NOMO-1 (cell line): ENCODE data around the gene TXN.
A peak's percentile ranks its signal among the peaks of the same experiment; 100 is the strongest.

ENCODE experiments used
- DNase-seq, 2 experiments: peaks; one replicate each; lab custom pipeline; 2025; ENCODE audit not compliant: unreplicated experiment in 2 of 2; lab: John Stamatoyannopoulos, UW

Gene TXN

GRCh38 chr9:110256380-110257096 lies at the start of gene TXN:
Gene TXN, minus strand, starts transcription at chr9:110256507. Its CDS starts 72 bp downstream, at chr9:110256435.
- DNase-seq = peak; percentile 93 to 95

DNA sequence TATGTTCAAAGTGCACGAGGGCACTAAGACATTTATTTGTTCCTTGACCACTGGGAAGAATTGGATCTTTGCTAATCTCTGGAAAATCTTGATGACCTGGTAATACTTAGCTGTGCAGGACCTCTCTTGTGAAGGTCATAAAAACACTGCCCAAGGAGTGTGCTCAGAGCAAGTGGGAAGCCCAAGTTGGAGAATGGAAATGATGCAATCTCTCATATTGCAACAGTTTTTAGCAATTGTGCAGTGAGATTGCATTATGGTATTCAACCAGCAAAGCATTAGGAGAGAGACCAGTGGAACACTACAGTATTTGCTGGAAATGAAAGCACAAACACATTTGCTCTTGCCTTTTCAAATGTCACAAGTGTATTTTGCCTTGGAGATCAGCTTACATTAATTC lies 46.8 kb upstream of the TXN start:
- DNase-seq = peak; percentile 33 to 79

GRCh38 chr9:110298043-110298605 lies 41.8 kb upstream of the TXN start:
- no peak for DNase-seq

DNA sequence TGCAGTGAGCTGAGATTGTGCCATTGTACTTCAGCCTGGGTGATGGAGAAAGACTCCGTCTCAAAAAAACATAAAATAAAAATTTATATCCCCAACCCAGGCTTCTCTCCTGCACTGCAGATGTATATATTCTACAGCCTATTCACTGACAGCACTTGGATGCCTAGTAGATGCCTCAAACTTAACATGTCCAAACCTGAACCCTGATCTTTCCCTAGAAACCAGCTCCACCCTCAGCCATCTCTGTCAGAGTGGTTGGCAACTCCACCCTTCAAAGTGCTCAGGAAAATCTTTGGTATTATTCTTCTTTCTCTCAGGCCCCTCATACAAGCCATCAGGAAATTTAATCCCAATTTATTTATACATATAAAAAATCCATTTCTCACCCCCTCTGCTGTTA lies 36.9 kb upstream of the TXN start:
- no peak for DNase-seq

DNA sequence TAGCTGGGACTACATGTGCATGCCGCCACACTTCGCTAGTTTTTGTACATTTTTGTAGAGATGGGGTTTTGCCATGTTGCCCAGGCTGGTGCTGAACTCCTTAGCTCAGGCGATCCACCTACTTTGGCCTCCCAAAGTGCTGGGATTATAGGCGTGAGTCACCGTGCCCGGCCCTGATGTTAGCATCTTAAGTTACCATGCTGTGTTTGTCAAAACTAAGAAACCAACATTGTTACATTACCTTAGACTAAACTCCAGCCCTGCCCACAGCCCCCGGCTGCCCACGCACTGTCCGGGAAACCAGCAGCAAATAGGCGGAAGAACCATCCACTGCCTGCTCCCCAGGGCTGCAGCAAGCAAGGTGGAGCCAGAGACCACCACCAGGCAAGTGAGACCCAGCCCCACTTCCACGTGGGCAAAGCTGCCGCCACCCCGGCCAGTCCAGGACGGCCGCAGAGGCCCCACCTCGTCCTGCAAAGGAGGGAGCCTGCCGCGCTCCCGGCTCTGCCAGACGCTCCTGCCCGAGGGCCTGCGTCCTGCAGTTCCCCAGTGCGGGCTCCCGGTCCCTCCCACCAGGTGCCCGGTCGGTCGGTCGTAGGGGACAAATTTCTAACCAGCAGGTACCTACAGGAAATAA lies 35.7 kb upstream of the TXN start:
- no peak for DNase-seq

DNA sequence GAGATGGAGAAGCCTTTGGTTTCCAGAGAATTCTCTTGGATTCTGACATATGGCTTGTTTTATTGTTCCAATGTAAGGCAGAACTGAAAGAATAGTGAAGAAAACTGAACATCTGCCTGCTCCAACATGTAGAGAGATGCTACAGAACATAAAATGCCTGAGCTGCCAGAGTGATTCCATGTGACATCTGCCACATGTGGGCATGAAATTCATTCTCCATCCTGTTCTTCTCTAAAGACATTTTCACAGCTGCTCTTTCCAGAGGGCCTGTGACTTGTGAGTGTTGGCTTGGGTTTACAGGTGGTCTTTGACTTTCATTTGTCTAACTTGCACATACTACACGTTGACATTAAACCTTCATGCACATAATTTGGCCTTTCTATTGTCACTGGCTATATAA lies 33.7 kb upstream of the TXN start:
- no peak for DNase-seq

DNA sequence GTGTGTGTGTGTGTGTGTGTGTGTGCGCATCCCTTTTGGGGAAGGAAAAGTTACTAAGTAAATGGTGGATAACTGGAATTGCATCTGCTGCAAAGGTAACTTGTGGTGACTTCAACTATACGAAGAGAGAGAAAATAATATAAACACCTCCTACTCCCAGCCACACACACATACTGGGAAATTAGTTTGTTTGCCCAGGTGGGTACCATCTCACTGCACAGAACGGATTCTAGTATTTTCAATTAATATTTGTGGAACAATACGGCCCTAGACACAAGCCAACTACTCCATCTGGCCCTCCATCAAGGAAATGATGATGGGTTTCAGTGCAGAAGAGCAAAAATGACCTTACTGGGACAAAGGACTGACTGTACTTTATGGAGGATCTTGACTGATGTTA lies 32.2 kb upstream of the TXN start:
- no peak for DNase-seq

GRCh38 chr9:110287289-110287680 lies 31.0 kb upstream of the TXN start:
- no peak for DNase-seq

GRCh38 chr9:110284211-110284844 lies 28.0 kb upstream of the TXN start:
- DNase-seq = no peak

- no peak for DNase-seq
Observed at GRCh38 chr9:110283751-110284150, 27.4 kb upstream of the TXN start.

DNA sequence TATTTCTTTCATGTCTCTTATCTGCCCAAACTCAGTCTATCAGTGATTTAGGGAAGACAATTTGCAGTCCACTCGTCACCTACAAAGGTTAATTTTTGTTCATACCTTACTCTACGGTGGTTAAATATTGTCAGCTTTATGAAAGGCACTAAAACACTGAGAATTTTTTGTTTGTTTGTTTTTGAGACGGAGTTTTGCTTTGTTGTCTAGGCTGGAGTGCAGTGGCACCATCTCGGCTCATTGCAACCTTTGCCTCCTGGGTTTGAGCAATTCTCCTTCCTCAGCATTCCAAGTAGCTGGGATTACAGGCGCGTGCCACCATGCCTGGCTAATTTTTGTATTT lies 26.4 kb upstream of the TXN start:
- DNase-seq = no peak

- peak; percentile 82 to 89 for DNase-seq
Observed at GRCh38 chr9:110282018-110282738, 25.9 kb upstream of the TXN start.

DNA sequence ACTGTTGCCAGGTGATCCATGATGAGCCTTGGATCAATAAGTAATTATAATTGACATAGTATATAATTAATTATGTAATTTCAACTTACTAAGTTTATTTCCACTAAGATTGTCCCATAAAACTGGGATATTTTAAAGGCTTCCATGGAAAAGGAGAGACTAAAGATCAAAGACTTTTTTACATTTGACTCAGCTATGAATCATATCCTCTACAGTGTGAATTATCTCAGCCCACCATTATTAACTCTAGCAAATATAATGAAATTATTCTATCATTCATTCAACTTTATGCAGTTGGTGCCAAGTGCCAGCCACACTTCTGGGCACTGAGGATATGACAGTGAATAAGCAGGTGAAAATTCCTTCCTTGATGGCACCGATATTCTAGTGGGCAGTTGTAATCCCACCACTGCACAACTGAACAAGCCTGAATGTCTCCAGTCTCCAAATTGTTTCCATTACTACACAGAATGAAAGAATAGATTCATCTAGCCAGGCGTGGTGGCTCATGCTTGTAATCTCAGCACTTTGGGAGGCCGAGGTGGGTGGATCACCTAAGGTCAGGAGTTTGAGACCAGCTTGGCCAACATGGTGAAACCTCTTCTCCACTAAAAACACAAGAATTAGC lies 21.9 kb upstream of the TXN start:
- DNase-seq = no peak

- no peak for DNase-seq
Observed at GRCh38 chr9:110276781-110277180, 20.5 kb upstream of the TXN start.

GRCh38 chr9:110270211-110270995 lies 14.1 kb upstream of the TXN start:
- no peak for DNase-seq

- no peak for DNase-seq
Observed at GRCh38 chr9:110266795-110267194, 10.5 kb upstream of the TXN start.

- DNase-seq = no peak
Observed at GRCh38 chr9:110261632-110262031, 5.3 kb upstream of the TXN start.

DNA sequence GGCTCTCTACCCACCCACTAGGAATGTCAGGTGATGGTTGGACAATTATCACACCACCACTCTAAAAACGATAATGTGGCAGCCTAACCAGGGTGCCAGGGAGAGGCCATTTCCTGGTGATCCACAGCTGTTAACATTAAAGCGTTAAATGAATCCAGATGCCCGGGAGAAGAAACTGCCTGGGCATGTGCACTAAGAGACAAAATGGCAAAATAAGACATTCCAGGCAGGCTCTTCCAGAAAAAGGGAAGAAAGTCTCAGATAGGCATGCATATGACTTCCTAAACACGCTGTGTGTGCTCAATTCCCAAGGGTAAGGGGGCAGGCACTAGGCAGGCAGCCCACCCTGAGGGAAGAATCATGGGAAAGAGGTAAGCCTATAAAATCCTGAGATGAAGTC lies 4.6 kb upstream of the TXN start:
- DNase-seq = no peak

DNA sequence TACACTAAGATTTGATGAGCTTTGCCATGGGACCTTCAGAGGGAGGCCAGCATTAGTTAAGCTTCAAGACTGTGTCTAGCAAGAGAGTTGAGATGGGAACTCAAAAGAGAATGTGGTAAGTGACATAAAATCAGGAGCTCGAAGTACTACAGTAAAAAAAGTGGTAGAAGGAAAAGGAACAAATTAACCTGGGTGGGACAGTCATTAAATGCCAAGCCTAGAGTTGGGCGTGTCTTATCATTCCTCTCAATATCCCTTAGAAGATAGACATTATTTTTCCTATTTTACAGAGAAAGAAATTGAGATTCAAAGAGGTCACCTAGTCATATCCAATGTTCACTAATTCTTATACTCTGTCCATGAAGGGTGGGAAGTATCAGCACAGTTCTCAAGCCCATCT lies 3.3 kb upstream of the TXN start:
- DNase-seq = no peak

DNA sequence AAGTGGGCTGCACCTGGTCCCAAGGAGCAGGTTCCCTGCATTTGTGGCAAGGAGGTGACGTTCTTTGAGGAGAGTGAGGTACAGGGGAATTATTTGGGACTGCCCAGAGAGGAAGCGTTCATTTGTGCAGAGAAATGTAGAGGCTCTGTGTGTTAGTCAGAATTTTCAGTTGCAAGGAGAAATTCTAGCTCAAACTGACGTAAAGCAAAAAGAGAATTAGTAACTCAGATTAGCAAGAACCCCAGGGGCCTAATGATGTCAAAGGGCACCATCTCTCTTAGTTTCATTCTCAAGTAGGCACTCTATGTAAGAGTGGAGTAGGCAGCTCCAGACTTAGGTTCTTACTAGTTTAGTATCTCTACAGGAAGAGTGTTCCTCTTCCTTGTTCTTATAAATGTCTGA lies 2.4 kb upstream of the TXN start:
- DNase-seq = no peak
